ENCODE results near the gene YKT6.
"Not testable (repeated sequence)": the region's sequence is repeated elsewhere in the genome, so short reads cannot be mapped to it uniquely, and the experiment has no call there.

YKT6 gene

DNA sequence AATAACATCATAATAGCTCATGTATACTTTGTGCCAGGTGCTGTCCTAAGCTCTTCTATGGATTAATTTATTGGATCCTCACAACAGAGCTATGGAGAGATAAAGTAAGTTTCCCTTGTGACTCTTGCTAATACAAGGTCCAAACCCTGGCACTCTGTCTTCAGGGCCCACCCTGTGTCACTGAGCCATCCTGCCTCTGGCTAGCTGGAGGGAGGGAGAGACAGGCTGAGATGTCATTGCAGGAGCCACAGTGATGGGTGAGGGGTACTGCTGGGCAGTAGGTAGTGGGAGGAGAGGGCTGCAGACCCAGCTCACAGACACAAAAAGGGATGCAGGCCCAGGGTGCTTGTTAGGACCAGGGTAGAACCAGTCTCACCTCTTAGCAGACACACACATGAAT is 28.4 kb upstream of the YKT6 start:
- no peak for DNase-seq (ENCODE audit: low spot score)

DNA sequence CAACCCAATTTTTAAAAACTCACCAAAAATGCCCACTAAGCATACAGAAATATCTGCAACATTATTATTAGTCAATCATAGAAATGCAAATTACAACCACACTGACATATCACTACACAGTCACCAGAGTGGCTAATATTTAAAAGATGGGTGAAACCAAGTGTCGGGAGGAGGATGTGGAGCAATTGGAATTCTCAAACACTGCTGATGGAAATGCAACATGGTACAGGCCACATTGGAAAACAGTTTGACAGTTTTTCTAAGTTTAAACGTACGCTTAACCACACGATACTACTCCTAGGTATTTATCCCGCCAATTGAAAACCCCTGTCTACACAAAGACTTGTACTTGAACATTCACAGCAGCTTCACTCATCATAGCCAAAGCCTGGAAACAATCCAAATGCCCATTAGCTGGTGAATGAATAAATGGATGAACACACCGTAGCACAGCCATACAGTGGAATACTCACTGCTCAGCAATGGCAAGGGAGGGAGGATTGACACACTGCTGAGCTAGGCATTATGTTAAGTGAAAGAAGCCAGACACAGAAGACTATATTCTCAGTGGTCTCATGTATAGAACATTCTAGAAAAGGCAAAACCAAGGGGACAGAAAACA is 27.9 kb upstream of the YKT6 start:
- no peak for DNase-seq (ENCODE audit: low spot score)

DNA sequence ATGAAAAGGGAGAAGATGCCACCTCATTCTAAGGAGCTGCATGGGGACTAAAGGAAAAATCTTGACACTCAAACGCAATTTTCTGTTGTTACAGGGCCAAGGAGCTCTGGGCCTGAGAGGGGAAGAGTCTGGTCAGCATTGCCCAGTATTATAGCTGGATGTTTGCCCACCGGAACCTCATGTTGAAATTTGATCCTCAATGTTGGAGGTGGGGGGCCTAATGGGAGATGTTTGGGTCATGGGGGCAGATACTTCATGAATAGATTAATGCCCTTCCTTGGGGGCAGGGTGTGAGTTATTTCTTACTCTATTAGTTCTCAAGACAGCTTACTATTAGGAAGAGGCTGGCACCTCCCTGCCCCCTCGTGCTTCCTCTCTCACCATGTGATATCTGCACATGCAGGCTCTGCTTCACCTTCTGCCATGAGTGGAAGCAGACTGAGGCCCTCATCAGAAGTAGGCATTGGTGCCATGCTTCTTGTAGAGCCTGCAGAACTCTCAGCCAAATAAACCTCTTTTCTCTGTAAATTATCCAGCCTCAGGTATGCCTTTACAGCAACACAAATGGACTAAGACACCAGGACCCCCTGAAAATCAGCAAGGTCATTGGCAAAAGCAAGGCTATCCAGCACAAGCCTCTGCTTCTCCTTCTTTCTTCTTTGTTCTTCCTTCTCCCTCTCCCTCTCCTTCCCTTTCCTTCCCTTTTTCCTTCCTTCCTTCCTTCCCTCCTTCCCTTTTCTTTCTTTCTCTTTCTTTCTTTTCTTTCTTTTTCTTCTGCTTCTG is 26.7 kb upstream of the YKT6 start:
- no peak for DNase-seq (ENCODE audit: low spot score)

DNA sequence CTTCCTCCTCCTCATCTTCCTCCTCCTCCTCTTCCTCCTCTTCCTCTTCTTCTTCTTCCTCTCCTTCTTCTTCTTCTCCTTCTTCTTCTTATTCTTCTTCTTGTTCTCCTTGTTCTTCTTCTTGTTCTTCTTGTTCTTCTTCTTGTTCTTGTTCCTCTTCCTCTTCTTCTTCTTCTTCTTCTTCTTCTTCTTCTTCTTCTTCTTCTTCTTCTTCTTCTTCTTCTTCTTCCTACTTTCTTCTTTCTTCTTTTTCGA is 26.2 kb upstream of the YKT6 start:
- DNase-seq (ENCODE audit: low spot score): not testable (repeated sequence)

DNA sequence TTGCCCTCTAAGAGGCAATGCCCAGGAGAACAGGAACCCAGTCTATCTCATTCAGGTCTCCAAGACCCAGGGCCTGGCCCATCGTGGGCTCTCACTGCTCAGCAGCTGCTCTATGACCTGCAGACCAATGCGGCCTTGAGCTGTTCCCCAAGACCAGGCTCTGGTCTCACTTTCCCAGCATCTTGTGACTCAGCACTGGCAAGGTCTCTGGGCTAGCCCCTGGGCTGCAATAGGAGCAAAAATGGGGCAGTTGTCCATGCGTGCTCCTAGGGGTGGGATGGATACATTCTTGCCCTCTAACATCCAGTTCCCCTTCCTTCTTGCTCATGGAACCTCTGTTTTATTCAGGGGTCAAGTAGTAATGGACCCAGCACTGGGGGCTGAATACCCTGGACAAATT is 25.0 kb upstream of the YKT6 start:
- DNase-seq (ENCODE audit: low spot score): no peak

DNA sequence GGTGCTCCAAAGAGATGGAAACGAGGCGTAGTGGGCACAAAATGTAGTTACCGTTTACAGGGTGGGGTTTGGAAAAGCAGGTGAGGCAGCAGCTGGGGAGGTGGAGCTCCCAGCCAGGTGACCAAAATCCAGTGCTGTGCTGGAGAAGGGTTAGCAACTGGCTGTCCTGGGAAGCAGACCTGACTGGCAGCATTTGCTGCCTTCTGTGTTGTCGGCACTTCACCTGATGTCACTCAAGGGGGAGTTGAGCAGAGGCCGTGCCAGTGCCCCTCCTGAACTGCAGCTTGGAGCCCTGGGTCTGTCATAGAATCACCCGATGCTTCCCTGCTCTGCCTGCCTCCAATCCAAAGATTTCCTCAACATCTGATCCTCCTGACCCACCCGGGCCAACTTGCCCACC is 24.3 kb upstream of the YKT6 start:
- DNase-seq (ENCODE audit: low spot score): no peak

DNA sequence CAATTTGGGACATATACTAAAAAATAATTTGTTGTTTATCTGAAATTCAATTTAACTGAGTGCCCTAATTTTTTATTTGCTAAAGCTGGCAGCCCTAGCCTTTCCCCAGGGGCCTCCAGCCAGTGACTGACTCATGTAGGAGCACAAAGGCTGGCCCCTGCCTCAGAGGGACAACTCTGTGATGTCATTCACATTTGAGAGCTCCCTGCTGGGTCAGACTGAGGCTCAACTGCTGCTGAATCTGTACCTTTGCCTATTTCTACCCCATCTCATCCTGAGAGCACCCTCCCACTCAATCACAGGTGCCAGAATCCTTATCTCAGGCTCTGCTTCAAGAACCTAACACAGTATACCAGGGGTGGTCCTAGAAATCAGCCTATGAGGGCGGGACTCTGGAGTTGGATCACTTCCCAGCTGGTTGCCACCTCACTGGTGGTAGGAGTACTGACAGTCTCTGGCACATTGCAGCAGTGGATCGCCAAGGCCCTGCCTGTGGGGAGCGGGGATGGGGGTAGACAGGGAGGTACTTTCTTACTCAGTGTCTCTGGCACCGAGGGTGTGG is 23.1 kb upstream of the YKT6 start:
- peak; percentile 43 for DNase-seq (ENCODE audit: low spot score)

DNA sequence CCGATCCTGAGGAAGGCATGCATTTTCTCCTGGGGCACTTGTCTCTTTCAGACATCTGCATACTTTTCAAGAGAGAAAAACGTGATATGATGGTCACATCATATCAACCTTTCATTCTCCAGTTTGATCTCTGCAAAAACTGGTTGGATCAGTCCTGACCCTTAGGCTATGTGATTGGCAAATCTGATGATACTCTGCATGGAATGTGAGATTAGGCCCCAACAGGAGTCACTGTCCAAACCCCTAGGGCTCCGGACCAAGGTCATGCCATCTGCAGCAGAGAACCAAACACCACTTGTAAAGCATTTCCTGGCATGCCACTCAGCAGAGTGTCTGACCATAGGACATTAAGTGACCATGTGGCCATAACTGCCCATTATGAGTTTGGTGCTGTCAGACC is 20.1 kb upstream of the YKT6 start:
- DNase-seq (ENCODE audit: low spot score): no peak

DNA sequence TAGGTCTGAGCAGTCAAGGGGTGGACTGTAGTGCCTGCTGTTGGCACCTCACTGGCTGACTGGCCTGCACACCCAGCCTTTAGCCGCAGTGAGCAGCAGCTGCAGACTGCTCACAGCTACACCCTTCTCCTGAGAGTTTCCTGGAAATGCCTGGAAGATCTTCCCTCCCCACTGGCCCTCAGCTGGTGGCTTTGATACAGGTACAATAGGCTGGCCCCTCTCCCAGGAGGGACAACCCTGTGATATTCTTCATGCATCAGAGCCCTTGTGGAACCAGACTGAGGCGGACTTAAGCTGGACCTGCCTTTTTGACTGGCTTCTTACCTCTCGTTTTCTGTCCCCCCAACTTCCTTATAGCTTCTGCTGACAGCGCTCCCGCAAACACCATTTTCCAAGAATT is 18.0 kb upstream of the YKT6 start:
- no peak for DNase-seq (ENCODE audit: low spot score)

DNA sequence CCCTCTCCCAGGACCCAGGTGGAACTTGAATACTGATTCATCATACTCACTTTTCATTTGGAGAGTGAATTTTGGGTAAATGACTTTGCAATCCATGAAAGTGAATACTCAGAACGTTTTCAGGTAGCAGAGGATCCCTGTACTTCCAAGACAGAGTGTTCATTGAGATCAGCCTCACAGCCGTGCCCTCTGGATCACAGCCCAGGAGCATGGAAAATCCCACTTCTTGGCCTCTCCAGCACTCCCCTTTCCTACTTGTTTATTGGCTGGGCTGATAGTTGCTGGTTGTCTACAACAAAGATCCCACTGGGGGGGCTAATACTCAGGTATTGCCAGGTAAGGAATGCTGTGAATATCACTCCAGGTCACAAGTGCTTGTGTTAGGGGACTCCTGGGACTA is 17.4 kb upstream of the YKT6 start:
- no peak for DNase-seq (ENCODE audit: low spot score)

DNA sequence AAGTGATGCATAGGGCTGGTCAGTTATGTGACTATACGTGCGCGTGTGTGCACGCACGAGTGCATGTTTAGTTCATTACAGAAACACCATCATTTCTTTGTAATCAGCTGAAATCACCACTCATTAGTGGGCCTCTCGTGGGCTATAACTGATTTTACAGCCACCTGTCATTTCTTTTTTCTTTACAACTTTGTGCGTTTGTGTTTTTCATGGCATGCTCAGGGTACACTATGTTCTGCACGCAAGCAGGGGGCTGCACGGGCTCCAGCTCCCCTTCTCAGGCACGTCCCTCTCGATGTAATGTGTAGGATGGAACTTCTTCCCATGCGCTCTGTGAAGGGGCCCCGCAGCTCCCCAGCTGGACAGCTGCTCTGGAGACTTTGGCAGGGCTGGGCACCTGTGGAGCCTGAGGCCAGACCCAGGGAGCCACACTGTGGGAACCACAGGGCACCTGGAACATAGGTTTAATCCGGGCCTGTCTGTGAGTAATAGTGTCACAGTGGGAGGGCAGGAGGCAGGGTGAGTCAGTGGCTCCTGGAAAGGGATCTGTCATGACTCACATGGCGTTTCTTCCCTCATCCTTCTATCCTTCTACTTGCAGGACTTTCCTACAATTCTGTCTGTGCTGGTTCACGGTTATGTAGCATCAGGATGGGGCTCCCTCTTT is 16.4 kb upstream of the YKT6 start:
- DNase-seq (ENCODE audit: low spot score): peak; percentile 93

DNA sequence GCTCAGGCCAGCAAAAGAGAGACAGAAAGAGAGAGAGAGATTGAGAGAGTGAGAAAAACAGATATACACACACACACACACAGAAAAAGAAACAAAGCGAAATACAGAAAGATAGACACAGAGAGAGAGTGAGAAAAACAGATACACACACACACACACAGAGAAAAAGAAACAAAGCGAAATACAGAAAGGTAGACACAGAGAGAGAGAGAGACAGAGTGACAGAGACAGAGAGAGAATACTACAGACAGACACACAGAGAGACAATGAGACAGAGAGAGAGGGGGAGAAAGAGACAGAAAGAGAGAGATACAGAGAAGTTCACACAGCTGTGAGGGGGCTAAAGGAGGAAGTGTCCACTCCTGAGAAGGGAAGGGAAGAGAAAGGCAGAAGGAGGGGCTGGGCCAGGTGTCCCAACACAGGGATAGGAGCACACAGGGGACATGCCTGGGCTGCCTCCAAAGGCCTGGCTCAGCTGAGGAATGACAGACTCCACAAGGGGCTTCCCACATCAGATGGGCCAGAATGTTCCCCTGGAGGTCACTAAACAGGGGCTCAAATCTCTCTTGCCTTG is 15.8 kb upstream of the YKT6 start:
- no peak for DNase-seq (ENCODE audit: low spot score)

DNA sequence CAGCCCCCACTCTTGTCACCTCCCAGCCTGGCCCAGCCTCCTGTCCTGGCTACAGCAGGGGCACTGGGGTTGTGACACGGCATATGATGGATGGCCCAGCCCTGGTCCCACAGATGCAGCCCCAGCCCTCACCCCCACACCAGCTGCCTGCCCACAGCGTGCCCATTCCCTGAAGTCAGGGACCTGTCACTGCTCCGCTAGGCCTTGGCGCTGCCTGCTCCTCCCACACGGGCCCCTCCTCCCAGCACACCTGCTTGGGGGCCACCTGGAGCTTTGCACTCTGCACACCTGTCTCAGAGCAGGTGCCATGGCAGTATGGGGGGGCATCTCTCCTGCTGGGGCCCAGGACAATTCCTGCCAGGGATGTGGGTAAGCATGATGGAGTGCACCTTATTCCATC is 15.0 kb upstream of the YKT6 start:
- DNase-seq (ENCODE audit: low spot score): no peak

DNA sequence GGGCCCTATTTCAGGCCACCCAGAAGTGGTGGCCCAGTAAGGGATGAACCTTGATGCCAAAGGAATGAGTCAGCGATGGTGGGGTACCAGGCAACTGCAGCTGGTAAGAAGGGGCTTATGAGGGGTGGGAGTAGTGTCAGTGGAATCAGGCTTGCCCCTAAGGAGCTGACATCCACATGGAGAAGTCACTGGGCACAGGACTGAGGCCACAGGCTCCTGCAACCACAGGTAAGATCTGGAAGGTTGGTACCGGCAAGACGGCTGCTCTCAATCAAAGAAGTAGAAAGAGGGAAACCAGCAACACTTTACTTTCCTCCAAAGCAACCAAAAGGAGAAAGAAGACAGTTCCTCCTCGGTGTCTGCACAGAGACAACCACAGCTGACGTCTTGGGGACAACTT is 14.0 kb upstream of the YKT6 start:
- DNase-seq (ENCODE audit: low spot score): no peak

DNA sequence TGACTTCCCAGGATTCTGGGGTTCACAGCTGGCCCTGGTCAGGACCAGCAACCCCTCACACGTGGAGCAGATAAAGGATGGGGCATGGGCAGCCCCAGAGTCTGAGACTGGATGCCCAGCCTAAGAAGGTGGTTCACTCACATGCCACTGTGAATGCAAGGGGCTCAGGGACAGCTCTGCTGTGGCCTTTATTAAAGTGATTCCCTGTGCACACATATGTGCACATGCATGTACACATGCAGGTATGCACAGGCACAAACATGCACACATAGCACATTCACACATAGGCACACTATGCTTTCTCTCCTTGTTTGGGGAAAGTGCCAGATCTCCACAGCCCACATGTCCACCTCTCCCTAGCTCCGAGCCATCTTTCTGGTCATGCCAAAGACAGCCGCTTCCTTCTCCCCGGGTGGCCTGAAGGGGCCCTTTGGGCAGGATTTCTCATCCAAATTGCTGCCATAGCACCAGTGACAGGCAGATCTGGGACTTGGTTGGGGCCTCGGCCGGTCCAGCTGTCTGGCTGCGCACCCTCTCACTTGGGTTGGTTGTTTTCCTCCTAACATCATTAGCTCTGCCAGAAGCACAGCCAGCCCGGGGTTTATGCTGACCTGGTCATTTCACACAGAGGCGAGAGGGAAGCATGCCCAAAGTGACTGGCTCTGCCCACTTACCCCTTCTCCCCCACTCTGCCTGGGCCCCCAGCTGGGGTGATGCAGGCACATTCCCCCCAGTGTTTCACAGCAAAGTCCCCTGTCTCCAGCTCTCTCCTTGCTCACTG is 13.0 kb upstream of the YKT6 start:
- no peak for DNase-seq (ENCODE audit: low spot score)

DNA sequence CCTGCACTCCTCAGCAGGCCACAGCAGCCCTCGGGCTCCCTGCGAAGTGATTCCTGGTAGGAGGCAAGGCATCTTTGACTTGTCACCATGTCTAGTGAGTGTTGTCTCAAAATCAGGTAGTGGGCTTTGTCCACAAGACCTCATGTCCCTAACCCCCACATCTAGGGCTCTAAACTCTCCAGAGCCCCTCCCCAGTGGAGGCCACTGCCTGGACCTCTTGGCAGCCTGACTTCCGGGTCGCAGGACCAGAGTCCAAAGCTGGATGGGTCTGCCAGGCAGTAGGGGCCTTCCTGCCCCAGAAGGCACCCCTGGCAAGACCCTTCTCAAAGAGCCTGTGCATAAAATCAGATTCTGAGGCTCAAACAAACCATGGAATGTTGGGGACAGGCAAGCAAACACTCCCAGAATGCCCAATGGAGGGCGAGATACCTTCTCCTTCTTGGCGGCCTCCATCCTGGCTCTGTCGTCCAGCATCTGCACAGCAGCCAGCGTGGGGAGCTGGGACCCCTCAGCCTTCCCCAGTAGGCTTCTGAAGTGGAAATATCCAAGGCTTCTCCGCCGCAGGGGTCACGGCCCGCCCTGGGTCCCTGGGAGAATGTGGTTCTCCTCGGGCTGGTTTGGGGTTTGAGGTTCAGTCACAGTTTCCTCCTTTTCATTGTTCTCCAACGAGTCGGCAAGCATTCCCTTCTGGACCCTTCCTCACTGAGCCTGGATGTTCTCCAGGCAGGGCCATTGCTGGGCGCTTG is 12.1 kb upstream of the YKT6 start:
- DNase-seq (ENCODE audit: low spot score): no peak

DNA sequence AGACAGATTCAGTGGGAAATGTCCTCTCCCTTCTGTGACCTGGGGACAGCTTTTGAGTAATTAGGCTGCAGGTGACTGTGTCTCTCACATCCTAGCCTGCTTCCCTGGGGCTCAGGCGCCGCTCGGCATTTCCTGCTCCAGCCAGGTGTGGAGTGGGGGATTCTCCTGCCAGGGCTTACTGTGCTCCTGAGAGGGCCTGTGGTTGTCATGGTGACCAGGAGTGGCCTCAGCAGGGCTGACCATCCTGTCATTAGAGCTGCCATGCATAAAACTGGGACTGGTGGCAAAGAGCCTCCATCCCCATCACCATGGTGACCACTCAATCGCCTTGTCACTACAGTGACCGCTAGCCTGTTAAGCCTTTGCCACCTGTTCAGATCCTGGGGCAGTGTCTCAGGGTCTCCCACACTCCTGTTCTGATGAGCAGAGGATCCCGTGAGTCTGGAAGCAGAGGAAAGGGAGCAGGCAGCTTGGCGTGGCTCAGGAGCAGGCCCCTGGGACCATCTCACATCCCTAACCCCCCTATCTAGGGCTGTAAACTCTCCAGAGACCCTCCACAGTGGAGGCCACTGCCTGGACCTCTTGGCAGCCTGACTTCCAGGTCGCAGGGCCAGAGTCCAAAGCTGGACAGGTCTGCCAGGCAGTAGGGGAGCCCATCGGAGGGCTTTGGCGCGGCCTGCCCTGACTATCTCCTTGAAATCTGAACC is 11.3 kb upstream of the YKT6 start, which contains the start of gene GCK:
Gene GCK (minus strand): TSS at position 154 of the 707 bp plus-strand sequence. CDS start 486 bp downstream, outside the sequence.
- no peak for DNase-seq (ENCODE audit: low spot score)

DNA sequence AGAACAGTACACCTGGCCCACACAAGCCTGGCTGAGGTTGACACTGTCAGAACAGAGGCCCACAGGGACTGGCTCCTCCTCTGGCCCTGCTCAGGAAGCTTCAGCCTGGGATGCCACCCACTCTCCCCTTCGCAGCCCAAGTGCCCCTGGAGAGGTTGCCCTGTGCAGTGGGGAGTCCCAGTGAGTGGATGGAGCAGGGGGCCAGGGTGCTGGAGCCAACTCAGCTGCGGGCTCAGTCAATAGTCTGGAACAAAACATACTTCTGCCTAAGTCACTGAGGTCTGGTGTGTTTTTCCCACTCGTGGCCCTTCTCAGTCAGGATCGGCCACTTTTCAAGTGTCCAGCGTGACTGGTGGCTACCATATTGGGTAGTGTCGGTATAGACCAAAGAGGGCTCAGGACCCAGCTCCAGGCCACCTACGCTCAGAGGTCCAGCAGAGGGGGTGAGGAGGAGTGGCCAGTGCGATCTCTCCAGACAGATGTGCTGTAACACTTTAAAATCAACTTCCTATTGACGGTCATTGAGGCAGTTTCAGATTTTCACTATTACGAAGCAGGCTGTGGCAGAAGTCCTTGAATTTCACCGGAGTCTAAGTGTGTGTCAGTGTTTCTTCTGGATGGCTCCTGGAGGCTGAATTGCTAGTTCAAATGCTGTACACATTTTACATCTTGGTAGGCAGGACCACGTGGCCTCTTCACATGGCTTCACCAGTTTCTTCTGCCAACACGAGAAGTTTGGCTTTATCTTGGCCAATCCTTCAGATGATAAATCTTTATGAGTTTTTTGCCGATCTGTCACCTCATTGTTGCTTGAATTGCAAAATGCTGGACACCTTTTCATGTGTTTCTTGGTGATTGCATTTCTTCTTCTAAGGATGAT is 10.5 kb upstream of the YKT6 start:
- DNase-seq (ENCODE audit: low spot score): no peak

DNA sequence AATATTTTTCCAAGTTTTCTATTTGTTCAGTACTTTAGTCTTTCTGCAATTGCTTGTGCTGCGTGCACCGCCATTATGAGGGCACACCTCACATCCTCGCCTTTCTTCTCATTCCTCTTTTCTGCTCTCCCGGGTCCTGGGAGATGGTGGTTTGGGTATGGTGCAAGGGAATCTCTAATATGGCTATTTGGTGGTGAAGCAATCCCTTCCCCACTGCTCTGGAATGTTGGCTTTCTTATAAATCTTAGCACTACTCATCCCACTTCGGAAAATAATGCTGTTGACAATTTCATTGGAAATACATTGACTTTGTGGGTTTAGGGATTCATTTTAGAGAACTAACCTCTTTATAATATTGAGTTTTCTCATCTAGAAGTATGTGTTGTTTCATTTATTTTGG is 9.6 kb upstream of the YKT6 start:
- DNase-seq (ENCODE audit: low spot score): no peak

All from AG08395 (cell line).